Measurements from ENCODE around the gene POPDC3.

DNA sequence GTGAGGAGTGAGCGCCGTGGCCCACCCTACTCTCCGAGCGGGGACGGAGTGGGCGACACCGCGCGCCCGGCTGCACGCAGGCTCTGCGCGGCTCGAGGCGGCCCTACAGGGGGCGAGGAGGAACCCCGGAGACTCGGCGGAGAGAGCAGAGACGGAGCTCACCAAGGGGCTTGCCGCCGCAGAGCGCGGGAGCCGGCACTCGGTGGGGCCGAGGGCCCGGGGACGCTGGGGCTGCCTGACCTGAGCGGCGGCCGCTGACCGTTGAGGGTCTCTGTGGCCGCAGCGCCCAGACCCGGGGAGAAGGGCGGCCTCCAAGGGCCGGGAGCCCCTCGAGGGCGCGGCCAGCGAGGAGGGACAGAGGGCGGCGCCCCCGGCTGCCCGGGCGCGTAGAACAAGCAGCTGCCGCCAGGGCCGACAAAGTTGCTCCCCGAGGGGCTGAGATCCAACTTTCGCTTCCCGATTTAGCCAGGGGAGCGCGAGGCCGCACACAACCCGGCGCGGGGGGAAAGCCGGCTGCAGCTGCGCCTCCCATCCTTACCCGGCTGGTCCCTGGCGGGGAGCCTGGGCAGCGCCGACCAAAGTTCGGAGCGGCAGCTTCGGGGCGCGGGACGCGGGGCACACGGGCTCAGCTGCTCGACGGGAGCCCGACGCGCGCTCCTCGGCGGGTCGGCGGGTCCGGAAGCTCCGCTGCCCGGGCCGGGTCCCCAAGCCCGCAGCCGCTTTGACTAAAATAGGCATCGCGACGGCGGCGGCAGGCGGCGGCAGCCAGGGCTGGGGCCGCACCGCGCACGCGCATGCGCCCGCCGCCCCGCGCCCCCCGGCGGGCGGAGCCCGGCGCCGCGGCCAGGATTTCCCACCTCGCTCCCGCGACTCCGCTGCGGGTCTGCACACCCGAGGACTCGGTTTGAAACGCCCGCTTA is 43.1 kb downstream of the POPDC3 start:
- TF ChIP-seq, protein P1, sequence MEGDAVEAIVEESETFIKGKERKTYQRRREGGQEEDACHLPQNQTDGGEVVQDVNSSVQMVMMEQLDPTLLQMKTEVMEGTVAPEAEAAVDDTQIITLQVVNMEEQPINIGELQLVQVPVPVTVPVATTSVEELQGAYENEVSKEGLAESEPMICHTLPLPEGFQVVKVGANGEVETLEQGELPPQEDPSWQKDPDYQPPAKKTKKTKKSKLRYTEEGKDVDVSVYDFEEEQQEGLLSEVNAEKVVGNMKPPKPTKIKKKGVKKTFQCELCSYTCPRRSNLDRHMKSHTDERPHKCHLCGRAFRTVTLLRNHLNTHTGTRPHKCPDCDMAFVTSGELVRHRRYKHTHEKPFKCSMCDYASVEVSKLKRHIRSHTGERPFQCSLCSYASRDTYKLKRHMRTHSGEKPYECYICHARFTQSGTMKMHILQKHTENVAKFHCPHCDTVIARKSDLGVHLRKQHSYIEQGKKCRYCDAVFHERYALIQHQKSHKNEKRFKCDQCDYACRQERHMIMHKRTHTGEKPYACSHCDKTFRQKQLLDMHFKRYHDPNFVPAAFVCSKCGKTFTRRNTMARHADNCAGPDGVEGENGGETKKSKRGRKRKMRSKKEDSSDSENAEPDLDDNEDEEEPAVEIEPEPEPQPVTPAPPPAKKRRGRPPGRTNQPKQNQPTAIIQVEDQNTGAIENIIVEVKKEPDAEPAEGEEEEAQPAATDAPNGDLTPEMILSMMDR (IDR thresholded peaks at IDR 0.05 in 4 of 5, conservative IDR thresholded peaks at IDR 0.05 in 1 of 5) = peak in 4 of 5 experiments; percentile 31 to 49 (median 40)
- peak; percentile 85 to 92 for TF ChIP-seq POLR2A (IDR thresholded peaks at IDR 0.05)
